GM12875 (cell line): Measurements from ENCODE around the gene LITAF.

Source experiments
- H3K4me3 ChIP-seq: one replicate; pipeline ENCODE4 v1.5.1; 2011; ENCODE audit warnings: low read depth, low read length, control low read depth
- TF ChIP-seq, protein P1 (sequence below): IDR thresholded peaks from 2 replicates; pipeline ENCODE4 v1.5.1; 2011; ENCODE audit warnings: low read depth, mild to moderate bottlenecking, control low read depth, inconsistent platforms, low read length, moderate library complexity, borderline replicate concordance; ENCODE audit not compliant: insufficient read depth

Gene LITAF

DNA sequence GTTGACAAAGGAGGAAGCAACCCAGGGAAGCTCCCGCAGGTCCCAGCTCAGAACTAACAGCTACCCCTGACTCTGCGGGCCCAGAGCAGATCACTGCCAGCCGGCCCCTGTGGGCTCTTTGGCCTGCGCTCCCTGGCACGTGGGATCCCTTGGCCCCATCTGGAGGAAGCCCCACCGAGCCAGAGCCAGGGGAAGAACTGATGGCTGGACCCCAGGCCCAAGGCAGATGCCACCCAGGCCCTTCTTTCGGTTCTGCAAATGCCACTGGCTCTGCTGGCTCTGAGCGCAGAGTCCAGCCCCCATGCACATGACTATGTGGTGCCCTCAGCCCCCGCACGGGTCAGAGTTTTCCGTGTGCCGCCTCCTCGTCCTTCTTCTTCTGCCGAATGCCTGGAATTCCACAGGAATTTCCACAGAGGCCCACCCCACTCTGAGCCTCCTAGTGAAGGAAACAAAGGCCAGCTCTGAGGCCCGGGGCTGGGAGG is 45.8 kb upstream of the LITAF start:
- no peak overlapping the region for H3K4me3 ChIP-seq
- TF ChIP-seq, protein P1, sequence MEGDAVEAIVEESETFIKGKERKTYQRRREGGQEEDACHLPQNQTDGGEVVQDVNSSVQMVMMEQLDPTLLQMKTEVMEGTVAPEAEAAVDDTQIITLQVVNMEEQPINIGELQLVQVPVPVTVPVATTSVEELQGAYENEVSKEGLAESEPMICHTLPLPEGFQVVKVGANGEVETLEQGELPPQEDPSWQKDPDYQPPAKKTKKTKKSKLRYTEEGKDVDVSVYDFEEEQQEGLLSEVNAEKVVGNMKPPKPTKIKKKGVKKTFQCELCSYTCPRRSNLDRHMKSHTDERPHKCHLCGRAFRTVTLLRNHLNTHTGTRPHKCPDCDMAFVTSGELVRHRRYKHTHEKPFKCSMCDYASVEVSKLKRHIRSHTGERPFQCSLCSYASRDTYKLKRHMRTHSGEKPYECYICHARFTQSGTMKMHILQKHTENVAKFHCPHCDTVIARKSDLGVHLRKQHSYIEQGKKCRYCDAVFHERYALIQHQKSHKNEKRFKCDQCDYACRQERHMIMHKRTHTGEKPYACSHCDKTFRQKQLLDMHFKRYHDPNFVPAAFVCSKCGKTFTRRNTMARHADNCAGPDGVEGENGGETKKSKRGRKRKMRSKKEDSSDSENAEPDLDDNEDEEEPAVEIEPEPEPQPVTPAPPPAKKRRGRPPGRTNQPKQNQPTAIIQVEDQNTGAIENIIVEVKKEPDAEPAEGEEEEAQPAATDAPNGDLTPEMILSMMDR: no peak

DNA sequence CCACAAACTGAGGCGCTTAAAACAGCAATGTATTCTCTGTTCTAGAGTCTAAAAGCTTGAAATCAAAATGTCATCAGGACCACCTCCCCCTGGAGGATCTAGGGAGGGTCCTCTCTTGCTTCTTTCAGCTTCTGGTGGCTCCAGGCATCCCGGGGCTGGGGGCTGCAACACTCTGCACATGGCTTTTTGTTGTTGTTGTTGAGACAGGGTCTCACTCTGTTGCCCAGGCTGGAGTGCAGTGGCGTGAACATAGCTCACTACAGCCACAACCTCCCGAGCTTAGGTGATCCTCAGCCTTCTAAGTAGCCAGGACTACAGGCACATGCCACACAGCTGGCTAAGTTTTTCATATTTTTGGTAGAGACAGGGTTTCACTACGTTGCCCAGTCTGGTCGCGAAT is 44.5 kb upstream of the LITAF start:
- no peak overlapping the region for H3K4me3 ChIP-seq
- TF ChIP-seq, protein P1: no peak

DNA sequence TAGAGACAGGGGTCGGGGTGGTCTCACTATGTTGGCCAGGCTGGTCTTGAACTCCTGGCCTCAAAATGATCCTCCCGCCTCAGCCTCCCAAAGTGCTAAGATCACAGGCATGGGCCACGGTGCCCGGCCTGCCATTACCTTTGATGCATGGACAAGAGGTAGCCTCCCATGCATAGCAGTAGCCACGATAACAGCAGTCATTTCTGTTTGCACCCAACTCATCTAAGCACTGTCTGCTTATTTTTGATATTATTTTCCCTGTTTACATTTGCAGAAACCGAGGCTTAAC is 44.0 kb upstream of the LITAF start:
- TF ChIP-seq, protein P1: no peak
- H3K4me3 ChIP-seq: no peak overlapping the region

DNA sequence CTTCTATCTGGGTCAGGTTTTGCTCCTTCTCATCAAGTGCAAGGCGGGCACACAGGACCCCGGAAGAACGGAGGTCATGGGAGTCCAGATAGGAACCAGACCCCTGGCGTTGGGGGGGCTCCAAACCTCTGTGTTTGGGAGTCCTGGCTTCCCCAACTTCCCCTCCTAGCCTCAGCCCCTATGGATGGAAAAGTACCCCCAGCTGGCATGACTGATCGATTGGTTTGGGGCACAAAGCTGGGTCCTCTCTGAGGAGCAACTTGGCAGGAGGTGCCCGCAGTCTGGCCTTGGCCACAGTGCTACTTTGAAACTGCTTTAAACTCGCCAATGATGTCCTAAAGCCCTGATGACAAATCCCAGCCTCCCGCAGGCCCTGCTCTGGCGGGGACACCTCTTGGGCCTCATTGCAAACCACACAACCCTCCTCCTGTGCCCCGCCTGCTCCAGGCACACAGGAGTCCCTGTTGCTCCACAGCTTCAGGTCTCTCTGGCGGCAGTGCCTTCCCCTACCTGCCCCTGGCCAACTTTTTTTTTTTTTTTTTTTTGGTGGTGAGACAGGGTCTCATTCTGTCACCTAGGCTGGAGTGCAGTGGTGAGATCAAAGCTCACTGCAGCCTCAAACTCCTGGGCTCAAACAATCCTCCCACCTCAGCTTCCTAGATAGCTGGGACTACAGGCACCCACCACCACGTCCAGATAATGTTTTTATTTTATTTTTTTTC is 43.5 kb upstream of the LITAF start:
- TF ChIP-seq, protein P1: no peak
- no peak overlapping the region for H3K4me3 ChIP-seq

DNA sequence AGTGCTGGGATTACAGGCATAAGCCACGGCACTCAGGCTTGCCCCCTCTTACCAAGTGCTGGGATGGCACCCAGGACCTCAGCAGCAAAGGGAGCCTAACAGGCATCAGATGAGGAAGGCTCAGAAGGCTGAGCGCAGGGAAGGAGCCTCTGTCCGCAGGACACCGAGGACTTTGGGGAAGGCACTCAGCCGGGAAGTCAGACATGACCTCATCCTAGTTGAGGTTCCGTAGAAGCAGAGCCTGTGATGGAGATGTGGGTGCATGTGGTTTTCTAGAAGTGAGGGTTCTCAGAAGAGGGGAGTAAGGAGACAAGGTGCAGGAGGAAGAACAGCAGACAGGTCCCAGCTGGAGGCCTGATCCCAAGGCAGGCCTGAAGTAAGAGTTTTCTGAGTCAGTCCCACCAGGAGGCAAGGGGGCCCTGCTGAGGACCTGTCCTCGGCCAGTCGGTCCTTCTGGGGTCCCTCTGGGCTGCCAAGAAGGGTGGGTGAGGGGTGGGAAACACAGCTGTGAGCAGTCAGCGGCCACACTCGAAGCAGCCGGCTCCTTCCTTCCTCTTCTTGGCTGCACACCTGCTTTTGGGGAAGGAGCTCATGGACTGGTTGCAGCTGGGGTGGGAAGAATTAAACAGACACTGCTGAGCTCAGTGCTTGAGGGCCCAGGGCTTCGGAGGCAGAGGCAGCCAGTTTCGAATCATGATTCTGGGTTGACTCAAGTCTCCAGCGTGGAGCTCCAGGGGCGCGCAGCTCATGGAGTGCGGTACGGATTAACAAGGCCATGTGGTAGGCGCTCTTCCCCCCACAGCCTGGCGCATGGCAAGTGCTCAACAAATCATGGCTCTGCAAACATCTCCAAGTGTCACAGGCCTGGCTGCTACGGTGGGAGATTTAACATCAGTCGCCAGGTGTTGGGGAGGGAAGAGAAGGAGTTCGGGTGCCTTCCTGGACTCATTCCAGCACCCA is 42.6 kb upstream of the LITAF start:
- H3K4me3 ChIP-seq: no peak overlapping the region
- TF ChIP-seq, protein P1: no peak

DNA sequence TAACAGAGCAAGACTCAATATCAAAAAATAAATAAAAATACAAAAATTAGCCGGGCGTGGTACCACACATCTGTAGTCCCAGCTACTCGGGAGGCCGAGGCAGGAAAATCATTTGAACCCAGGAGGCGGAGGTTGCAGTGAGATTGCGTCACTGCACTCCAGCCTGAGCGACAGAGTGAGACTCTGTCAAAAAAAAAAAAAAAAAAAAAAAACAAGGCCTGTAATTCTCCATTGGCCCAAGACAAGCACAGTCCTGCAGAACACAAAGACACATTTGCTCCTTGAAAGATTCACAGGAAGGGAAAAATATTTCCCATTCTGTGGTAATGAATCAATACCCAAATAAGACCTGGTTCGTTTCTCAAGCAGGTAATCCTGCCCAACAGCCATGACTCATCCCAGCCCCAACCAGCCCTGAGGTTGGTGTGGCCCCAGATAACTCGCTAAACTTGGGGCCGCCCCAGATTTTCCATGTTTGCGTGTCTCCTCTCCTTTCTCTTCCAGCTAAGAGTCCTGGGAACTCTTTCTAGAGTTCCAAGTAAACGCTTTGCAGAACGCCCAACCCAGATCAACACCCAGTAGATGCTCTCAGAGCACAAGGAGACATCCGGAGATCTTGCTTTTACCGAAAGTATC is 41.2 kb upstream of the LITAF start:
- H3K4me3 ChIP-seq: no peak overlapping the region
- TF ChIP-seq, protein P1: no peak
